Upper lobe of left lung (tissue), 6 donors: Measurements from ENCODE around the gene PLA2G15. TPM values are rescaled to one million over a fixed set of nuclear protein-coding genes. Genes with fewer than 3 reads are reported as not detected.

ENCODE experiments used
- ATAC-seq, 2 donors: fragments of 200-7000 bp; cut with Tn5 transposase; one replicate each; pipeline ENCODE4 v1.9.1; 2022; ENCODE audit warnings: mild to moderate bottlenecking in 2 of 2, moderate library complexity in 2 of 2; ENCODE audit not compliant: low FRiP score in 2 of 2
- DNase-seq, 2 donors: peaks; one replicate each; pipeline ENCODE4 v3.0.0-alpha.2; 2019 to 2020
- H3K27ac ChIP-seq, 4 donors: fragments of 200-600 bp; sonication (generic); one replicate each; pipeline ENCODE4 v1.5.1; 2016 to 2019
- H3K27me3 ChIP-seq, 4 donors: fragments of 200-600 bp; sonication (generic); one replicate each; pipeline ENCODE4 v1.5.1; 2017 to 2019
- H3K36me3 ChIP-seq, 4 donors: fragments of 200-600 bp; sonication (generic); one replicate each; pipeline ENCODE4 v1.5.1; 2016 to 2019
- H3K4me1 ChIP-seq, 4 donors: fragments of 200-600 bp; sonication (generic); one replicate each; pipeline ENCODE4 v1.5.1; 2018 to 2019
- H3K4me3 ChIP-seq, 4 donors: fragments of 200-600 bp; sonication (generic); one replicate each; pipeline ENCODE4 v1.5.1; 2017 to 2019; ENCODE audit warnings: mild to moderate bottlenecking in 2 of 4, moderate library complexity in 1 of 4
- H3K9me3 ChIP-seq, 4 donors: fragments of 200-600 bp; sonication (generic); one replicate each; pipeline ENCODE4 v1.5.1; 2018 to 2019
- EP300 ChIP-seq, 4 donors: sonication (generic); formaldehyde crosslinking; IDR thresholded peaks; one replicate each; pipeline ENCODE4 v1.5.1; 2017; ENCODE audit warnings: antibody characterized with exemption in 4 of 4, control low read depth in 2 of 4
- POLR2A ChIP-seq, 4 donors: fragments of 450-650 bp; IDR thresholded peaks; one replicate each; pipeline ENCODE4 v1.5.1; 2016 to 2017; ENCODE audit warnings: antibody characterized with exemption in 4 of 4, mild to moderate bottlenecking in 2 of 4
- POLR2AphosphoS5 ChIP-seq, 2 donors: sonication (generic); formaldehyde crosslinking; IDR thresholded peaks; one replicate each; pipeline ENCODE4 v1.5.1; 2017; ENCODE audit warnings: antibody characterized with exemption in 2 of 2
- WGBS, 2 donors: methylation state at CpG; one replicate each; pipeline ENCODE4 v1.1.5; 2017 to 2018; 5-methylcytosine and 5-hydroxymethylcytosine counted together
- total RNA-seq, 6 donors: library from RNA; depleted of rRNA in 4 of 6; stranded (reverse); fragments of >200 nt in 4 of 6; gene quantifications; one replicate each; pipeline versions ENCODE4 v1.1.0 to v1.2.1, GENCODE V29; 2016 to 2021
- TF ChIP-seq, protein P1 (sequence below), 6 experiments: fragments of 450-650 bp in 4 of 6; fragments of 200-600 bp in 2 of 6; sonication (generic) in 2 of 6; IDR thresholded peaks; one replicate each; pipeline ENCODE4 v1.5.1; 2016 to 2019; ENCODE audit warnings: antibody characterized with exemption in 6 of 6
- donor health status: DM: no; HTN: no; CAD: no; lungs with moderate emphysema.
- donor health status: DM: no; HTN: yes; CAD: no; lungs with severe emphysema.

Gene PLA2G15
- total RNA-seq, 6 donors from 2014 or later: 25.6 to 84.8 (median 57.5) TPM

- Histone ChIP-seq H3K36me3 (peaks cover 0 to 54% (median 24%) of the 10 kb centered on the region in 4 donors), H3K4me3 (no peak overlapping the region), H3K27me3 (no peaks in the 10 kb centered on the region), H3K4me1 (peaks cover 3 to 33% (median 27%) of the 10 kb centered on the region in 4 donors), H3K27ac (peak overlapping the region in 2 of 4 donors; percentile 6 to 44), H3K9me3 (no peaks in the 10 kb centered on the region)
- 49 to 71% methylated on average over 2 of the region's 2 CpGs for WGBS, 2 donors
- TF ChIP-seq EP300 (IDR thresholded peaks at IDR 0.05) (no peak), POLR2AphosphoS5 (IDR thresholded peaks at IDR 0.05) (no peak)
- TF ChIP-seq, protein P1, sequence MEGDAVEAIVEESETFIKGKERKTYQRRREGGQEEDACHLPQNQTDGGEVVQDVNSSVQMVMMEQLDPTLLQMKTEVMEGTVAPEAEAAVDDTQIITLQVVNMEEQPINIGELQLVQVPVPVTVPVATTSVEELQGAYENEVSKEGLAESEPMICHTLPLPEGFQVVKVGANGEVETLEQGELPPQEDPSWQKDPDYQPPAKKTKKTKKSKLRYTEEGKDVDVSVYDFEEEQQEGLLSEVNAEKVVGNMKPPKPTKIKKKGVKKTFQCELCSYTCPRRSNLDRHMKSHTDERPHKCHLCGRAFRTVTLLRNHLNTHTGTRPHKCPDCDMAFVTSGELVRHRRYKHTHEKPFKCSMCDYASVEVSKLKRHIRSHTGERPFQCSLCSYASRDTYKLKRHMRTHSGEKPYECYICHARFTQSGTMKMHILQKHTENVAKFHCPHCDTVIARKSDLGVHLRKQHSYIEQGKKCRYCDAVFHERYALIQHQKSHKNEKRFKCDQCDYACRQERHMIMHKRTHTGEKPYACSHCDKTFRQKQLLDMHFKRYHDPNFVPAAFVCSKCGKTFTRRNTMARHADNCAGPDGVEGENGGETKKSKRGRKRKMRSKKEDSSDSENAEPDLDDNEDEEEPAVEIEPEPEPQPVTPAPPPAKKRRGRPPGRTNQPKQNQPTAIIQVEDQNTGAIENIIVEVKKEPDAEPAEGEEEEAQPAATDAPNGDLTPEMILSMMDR (IDR thresholded peaks at IDR 0.05): peak in 1 of 6 experiments; percentile 21
- no peak for DNase-seq
- ATAC-seq: no peak
Measured at GRCh38 chr16:68227850-68228553, 17.2 kb upstream of the PLA2G15 start.

DNA sequence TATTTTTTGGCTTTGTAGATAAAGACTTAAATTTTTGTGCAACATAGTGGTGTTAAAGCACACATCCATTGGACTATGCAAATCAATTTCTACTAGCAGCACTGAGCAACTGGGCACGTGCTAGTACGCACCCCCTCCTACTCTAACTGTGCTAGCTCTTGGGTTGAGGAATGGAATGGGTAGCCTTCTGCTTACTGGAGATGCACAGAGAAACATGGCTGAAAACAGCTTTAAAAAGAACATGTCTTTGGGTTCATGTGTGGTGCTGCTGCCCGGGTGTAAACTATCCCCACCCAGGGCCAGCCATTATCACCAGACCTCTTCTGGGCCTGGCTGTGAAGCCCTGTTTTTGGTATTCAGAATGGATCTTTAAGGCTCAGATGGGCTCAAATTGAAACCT lies 16.5 kb upstream of the PLA2G15 start:
- DNase-seq: no peak
- TF ChIP-seq EP300 (IDR thresholded peaks at IDR 0.05) (no peak), POLR2A (IDR thresholded peaks at IDR 0.05) (no peak), POLR2AphosphoS5 (IDR thresholded peaks at IDR 0.05) (no peak)
- TF ChIP-seq, protein P1 (IDR thresholded peaks at IDR 0.05): no peak
- WGBS, 2 donors: 78 to 87% methylated on average over 3 of the region's 3 CpGs
- Histone ChIP-seq H3K27ac (peak overlapping the region in 2 of 4 donors; percentile 11 to 30), H3K36me3 (peaks cover 0 to 52% (median 24%) of the 10 kb centered on the region in 4 donors), H3K4me1 (peaks cover 3 to 39% (median 32%) of the 10 kb centered on the region in 4 donors), H3K4me3 (no peak overlapping the region), H3K9me3 (no peaks in the 10 kb centered on the region), H3K27me3 (no peaks in the 10 kb centered on the region)
- no peak for ATAC-seq

- TF ChIP-seq, protein P1 (IDR thresholded peaks at IDR 0.05): peak; percentile 66 to 87 (median 82)
- TF ChIP-seq EP300 (IDR thresholded peaks at IDR 0.05) (no peak), POLR2A (IDR thresholded peaks at IDR 0.05) (no peak)
- peaks cover 3 to 49% (median 39%) of the 10 kb centered on the region in 4 donors for H3K4me1 ChIP-seq
- H3K9me3 ChIP-seq: no peaks in the 10 kb centered on the region
- ATAC-seq (peak in 1 of 2 donors; percentile 59), DNase-seq (no peak)
- H3K36me3 ChIP-seq: peaks cover 0 to 52% (median 24%) of the 10 kb centered on the region in 4 donors
- H3K27ac ChIP-seq: peak overlapping the region in 1 of 4 donors; percentile 19
- no peaks in the 10 kb centered on the region for H3K27me3 ChIP-seq
- WGBS, 2 donors: 54 to 55% methylated on average over 4 of the region's 4 CpGs
- no peak overlapping the region for H3K4me3 ChIP-seq
Measured at GRCh38 chr16:68229431-68230175, 15.6 kb upstream of the PLA2G15 start.

GRCh38 chr16:68230176-68230571 lies 15.0 kb upstream of the PLA2G15 start:
- WGBS, 2 donors: 90 to 93% methylated on average over 4 to 9 of the region's 9 CpGs
- Histone ChIP-seq H3K36me3 (peaks cover 0 to 49% (median 24%) of the 10 kb centered on the region in 4 donors), H3K4me1 (peaks cover 3 to 52% (median 39%) of the 10 kb centered on the region in 4 donors), H3K27me3 (no peaks in the 10 kb centered on the region), H3K9me3 (no peaks in the 10 kb centered on the region), H3K4me3 (no peak overlapping the region), H3K27ac (peak overlapping the region in 1 of 4 donors; percentile 19)
- DNase-seq (no peak), ATAC-seq (no peak)
- TF ChIP-seq, protein P1 (IDR thresholded peaks at IDR 0.05): no peak
- TF ChIP-seq POLR2A (IDR thresholded peaks at IDR 0.05) (no peak), POLR2AphosphoS5 (IDR thresholded peaks at IDR 0.05) (no peak), EP300 (IDR thresholded peaks at IDR 0.05) (no peak)
